Fibroblast of skin of left biceps (primary cell): ENCODE data around the gene PNPLA5.

Experiments
- DNase-seq, 2 experiments: peaks; one replicate each; pipeline ENCODE4 v3.0.0-alpha.2; 2013; ENCODE audit warnings: low read depth in 2 of 2

Gene PNPLA5

GRCh38 chr22:43854786-43855271, 37.0 kb downstream of the PNPLA5 start:
- DNase-seq: no peak

- DNase-seq: no peak
Measured at GRCh38 chr22:43854121-43854785, 37.6 kb downstream of the PNPLA5 start.

GRCh38 chr22:43853328-43853931, 38.4 kb downstream of the PNPLA5 start:
- no peak for DNase-seq

- DNase-seq: no peak
Measured at GRCh38 chr22:43852573-43853327, 39.1 kb downstream of the PNPLA5 start.

- DNase-seq: no peak
Measured at GRCh38 chr22:43851979-43852307, 39.9 kb downstream of the PNPLA5 start.

GRCh38 chr22:43851058-43851978, 40.5 kb downstream of the PNPLA5 start:
- no peak for DNase-seq

- no peak for DNase-seq
Measured at GRCh38 chr22:43850529-43850928, 41.3 kb downstream of the PNPLA5 start.

GRCh38 chr22:43849731-43850130, 42.1 kb downstream of the PNPLA5 start:
- DNase-seq: no peak

GRCh38 chr22:43848366-43849171, 43.2 kb downstream of the PNPLA5 start:
- no peak for DNase-seq

GRCh38 chr22:43847376-43848289, 44.2 kb downstream of the PNPLA5 start:
- DNase-seq: no peak

- DNase-seq: no peak
Measured at GRCh38 chr22:43846966-43847365, 44.8 kb downstream of the PNPLA5 start.

- no peak for DNase-seq
Measured at GRCh38 chr22:43845981-43846380, 45.8 kb downstream of the PNPLA5 start.

GRCh38 chr22:43844560-43845545, 47.0 kb downstream of the PNPLA5 start:
- DNase-seq: no peak

GRCh38 chr22:43843783-43844530, 47.9 kb downstream of the PNPLA5 start:
- no peak for DNase-seq

- no peak for DNase-seq
Measured at GRCh38 chr22:43841742-43842141, 50.1 kb downstream of the PNPLA5 start.

- DNase-seq: no peak
Measured at GRCh38 chr22:43840851-43841250, 51.0 kb downstream of the PNPLA5 start.

GRCh38 chr22:43840431-43840830, 51.4 kb downstream of the PNPLA5 start:
- no peak for DNase-seq

- no peak for DNase-seq
Measured at GRCh38 chr22:43839781-43840180, 52.0 kb downstream of the PNPLA5 start.
